Measurements from ENCODE around the gene DOK7. TPM values are rescaled to one million over a fixed set of nuclear protein-coding genes. Genes with fewer than 3 reads are reported as not detected.

DOK7 gene
- total RNA-seq, 1 experiment from 2014 or later = 0.26 TPM

GRCh38 chr4:3516836-3517730 is 54.0 kb downstream of the DOK7 start:
- no peak overlapping the region for H2BK12ac ChIP-seq (ENCODE audit: insufficient read length, low read depth, low read length)
- no peaks in the 10 kb centered on the region for H4K20me1 ChIP-seq (ENCODE audit: control insufficient read depth, insufficient read depth, insufficient read length)
- no peak overlapping the region for H2BK15ac ChIP-seq (ENCODE audit: low read depth, low read length)
- no peak overlapping the region for H2BK5ac ChIP-seq (ENCODE audit: insufficient read length, low read length)
- H3K56ac ChIP-seq (ENCODE audit: insufficient read length, low read depth, low read length) = no peak overlapping the region
- H3K9me3 ChIP-seq (ENCODE audit: control insufficient read depth, low read depth, low read length) = no peaks in the 10 kb centered on the region
- no peak for DNase-seq
- no peak overlapping the region for H2AFZ ChIP-seq (ENCODE audit: low read length)
- H3K79me2 ChIP-seq (ENCODE audit: insufficient read depth, low read length) = no peaks in the 10 kb centered on the region
- H3K4me1 ChIP-seq (ENCODE audit: insufficient read depth, low read length) = no peaks in the 10 kb centered on the region; the same call in 1 of the 2 replicates
- no peak overlapping the region for H4K8ac ChIP-seq (replicated peaks; ENCODE audit: insufficient read length, low read depth, low read length)
- H4K5ac ChIP-seq (ENCODE audit: insufficient read length, low read depth, low read length) = no peak overlapping the region
- H3K79me1 ChIP-seq (ENCODE audit: insufficient read depth, low read depth, low read length, poor library complexity, severe bottlenecking) = no peaks in the 10 kb centered on the region
- H2AK5ac ChIP-seq (ENCODE audit: insufficient read length, low read length) = no peak overlapping the region
- H3K23me2 ChIP-seq (ENCODE audit: insufficient read length, low read depth, low read length, poor library complexity, severe bottlenecking) = no peaks in the 10 kb centered on the region
- H3K18ac ChIP-seq (ENCODE audit: insufficient read length, low read depth, low read length) = no peak overlapping the region
- H3K27me3 ChIP-seq (ENCODE audit: insufficient read depth, low read length) = no peaks in the 10 kb centered on the region
- H3K27ac ChIP-seq (ENCODE audit: insufficient read length, low read depth, low read length) = no peak overlapping the region
- H3K27me3 Mint-ChIP-seq (ENCODE audit: low read depth) = no peaks in the 10 kb centered on the region; the same call in 1 of the 2 replicates
- H3K4me1 Mint-ChIP-seq = peaks cover 3 to 7% of the 10 kb centered on the region in 2 experiments
- no peak overlapping the region for H3K9ac ChIP-seq (ENCODE audit: extremely low read depth, insufficient read length, low read length)
- no CpG with 5 or more reads among the region's 29 CpGs for WGBS (ENCODE audit: extremely low coverage, insufficient read length, low lambda C conversion rate)
- H4K91ac ChIP-seq (ENCODE audit: insufficient read length, low read depth, low read length) = no peak overlapping the region
- no peak overlapping the region for H3T11ph ChIP-seq (ENCODE audit: low read length)
- H2BK120ac ChIP-seq (ENCODE audit: low read depth, low read length, poor library complexity, severe bottlenecking) = no peak overlapping the region
- no peak overlapping the region for H3K4me3 Mint-ChIP-seq
- H3K4me2 ChIP-seq (ENCODE audit: insufficient read depth, insufficient read length, low read length) = no peak overlapping the region
- no peak overlapping the region for H2BK20ac ChIP-seq (ENCODE audit: low read depth, low read length, poor library complexity, severe bottlenecking)
- H3K27ac Mint-ChIP-seq = no peak overlapping the region
- no peak overlapping the region for H3K14ac ChIP-seq (ENCODE audit: insufficient read depth, low read length)
- TF ChIP-seq, protein P1, sequence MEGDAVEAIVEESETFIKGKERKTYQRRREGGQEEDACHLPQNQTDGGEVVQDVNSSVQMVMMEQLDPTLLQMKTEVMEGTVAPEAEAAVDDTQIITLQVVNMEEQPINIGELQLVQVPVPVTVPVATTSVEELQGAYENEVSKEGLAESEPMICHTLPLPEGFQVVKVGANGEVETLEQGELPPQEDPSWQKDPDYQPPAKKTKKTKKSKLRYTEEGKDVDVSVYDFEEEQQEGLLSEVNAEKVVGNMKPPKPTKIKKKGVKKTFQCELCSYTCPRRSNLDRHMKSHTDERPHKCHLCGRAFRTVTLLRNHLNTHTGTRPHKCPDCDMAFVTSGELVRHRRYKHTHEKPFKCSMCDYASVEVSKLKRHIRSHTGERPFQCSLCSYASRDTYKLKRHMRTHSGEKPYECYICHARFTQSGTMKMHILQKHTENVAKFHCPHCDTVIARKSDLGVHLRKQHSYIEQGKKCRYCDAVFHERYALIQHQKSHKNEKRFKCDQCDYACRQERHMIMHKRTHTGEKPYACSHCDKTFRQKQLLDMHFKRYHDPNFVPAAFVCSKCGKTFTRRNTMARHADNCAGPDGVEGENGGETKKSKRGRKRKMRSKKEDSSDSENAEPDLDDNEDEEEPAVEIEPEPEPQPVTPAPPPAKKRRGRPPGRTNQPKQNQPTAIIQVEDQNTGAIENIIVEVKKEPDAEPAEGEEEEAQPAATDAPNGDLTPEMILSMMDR (conservative IDR thresholded peaks at IDR 0.05) = no peak
- no peak overlapping the region for H3K23ac ChIP-seq (ENCODE audit: insufficient read length, low read depth, low read length)
- no peaks in the 10 kb centered on the region for H3K9me3 Mint-ChIP-seq
- H3K36me3 Mint-ChIP-seq (ENCODE audit: insufficient read depth in 1 of 3, low read depth in 3 of 3) = peaks cover 49 to 81% (median 75%) of the 10 kb centered on the region in 3 experiments
- no peak overlapping the region for H3K4ac ChIP-seq (ENCODE audit: low read depth, low read length)

Data from H9 (cell line).